DMS79 (cell line): ENCODE measurements around the gene SPTLC1.
"Not testable (repeated sequence)": the region's sequence is repeated elsewhere in the genome, so short reads cannot be mapped to it uniquely, and the experiment has no call there.

Experiments used
- DNase-seq: peaks from one replicate; lab custom pipeline; 2025; lab: John Stamatoyannopoulos, UW

The SPTLC1 gene

GRCh38 chr9:92030367-92030766 is 84.8 kb downstream of the SPTLC1 start:
- no peak for DNase-seq

GRCh38 chr9:92029553-92029952 is 85.7 kb downstream of the SPTLC1 start:
- DNase-seq = no peak

GRCh38 chr9:92026206-92027002 is 88.8 kb downstream of the SPTLC1 start:
- DNase-seq = no peak

- not testable (repeated sequence) for DNase-seq
These were observed 93.2 kb downstream of the SPTLC1 start for GRCh38 chr9:92021785-92022541.

- no peak for DNase-seq
These were observed 95.6 kb downstream of the SPTLC1 start for GRCh38 chr9:92019658-92020057.

- DNase-seq = no peak
These were observed 104.3 kb downstream of the SPTLC1 start for GRCh38 chr9:92010705-92011536.

- DNase-seq = not testable (repeated sequence)
These were observed 105.0 kb downstream of the SPTLC1 start for GRCh38 chr9:92010253-92010652.

- DNase-seq = no peak
These were observed 107.2 kb downstream of the SPTLC1 start for GRCh38 chr9:92008041-92008440.

GRCh38 chr9:92004045-92004392 is 111.2 kb downstream of the SPTLC1 start:
- no peak for DNase-seq

GRCh38 chr9:92003308-92004044 is 111.7 kb downstream of the SPTLC1 start:
- no peak for DNase-seq

- not testable (repeated sequence) for DNase-seq
These were observed 113.3 kb downstream of the SPTLC1 start for GRCh38 chr9:92001948-92002347.

- DNase-seq = no peak
These were observed 114.0 kb downstream of the SPTLC1 start for GRCh38 chr9:92001244-92001643.

GRCh38 chr9:91995000-91995655 is 120.1 kb downstream of the SPTLC1 start:
- no peak for DNase-seq

- DNase-seq = no peak
These were observed 120.8 kb downstream of the SPTLC1 start for GRCh38 chr9:91994422-91994821.

GRCh38 chr9:91992461-91993041 is 122.7 kb downstream of the SPTLC1 start:
- no peak for DNase-seq

GRCh38 chr9:91991721-91992341 is 123.4 kb downstream of the SPTLC1 start:
- DNase-seq = no peak

GRCh38 chr9:91986248-91986647 is 129.0 kb downstream of the SPTLC1 start:
- no peak for DNase-seq

GRCh38 chr9:91985692-91986091 is 129.5 kb downstream of the SPTLC1 start:
- no peak for DNase-seq
